Measurements from ENCODE around the gene ACTL6B.
"Not testable (repeated sequence)": the region's sequence is repeated elsewhere in the genome, so short reads cannot be mapped to it uniquely, and the experiment has no call there.

The ACTL6B gene

DNA sequence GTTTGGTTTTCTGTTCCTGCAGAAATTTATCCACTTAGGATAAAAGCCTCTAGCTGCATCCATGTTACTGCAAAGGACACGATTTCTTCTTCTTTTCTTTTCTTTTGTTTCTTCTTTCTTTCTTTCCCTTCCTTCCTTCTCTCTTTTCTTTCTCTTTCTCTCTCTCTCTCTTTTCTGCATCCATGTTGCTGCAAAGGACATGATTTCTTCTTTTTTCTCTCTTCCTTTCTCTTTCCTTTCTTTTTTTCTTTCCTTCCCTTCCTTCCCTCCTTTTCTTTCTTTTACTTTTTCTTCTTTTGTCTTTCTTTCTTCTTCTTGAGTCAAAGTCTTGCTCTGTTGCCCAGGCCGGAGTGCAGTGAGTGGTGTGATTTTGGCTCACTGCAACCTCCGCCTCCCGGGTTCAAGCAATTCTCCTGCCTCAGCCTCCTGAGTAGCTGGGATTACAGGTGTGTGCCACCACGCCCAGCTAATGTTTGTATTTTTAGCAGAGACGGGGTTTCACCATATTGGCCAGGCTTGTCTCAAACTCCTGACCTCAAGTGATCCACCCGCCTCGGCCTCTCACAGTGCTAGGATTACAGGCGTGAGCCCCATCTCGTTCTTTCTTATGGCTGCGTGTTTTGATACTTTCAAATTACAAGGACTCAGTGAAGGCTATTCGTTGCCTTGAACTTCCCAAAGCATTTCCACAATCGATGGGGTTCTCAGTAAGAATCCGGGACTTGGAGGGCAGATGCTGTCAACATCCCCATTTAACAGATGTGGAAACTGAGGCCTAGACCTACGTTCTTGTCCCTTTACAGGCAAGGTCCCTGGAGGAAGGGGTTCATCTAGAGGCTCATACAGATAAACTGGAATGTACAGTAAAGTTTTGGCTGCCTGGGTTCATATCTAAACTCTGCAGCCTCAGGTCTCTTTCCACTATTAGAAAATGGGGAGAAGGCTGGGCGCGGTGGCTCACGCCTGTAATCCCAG is 15.4 kb upstream of the ACTL6B start:
- DNase-seq: no peak

DNA sequence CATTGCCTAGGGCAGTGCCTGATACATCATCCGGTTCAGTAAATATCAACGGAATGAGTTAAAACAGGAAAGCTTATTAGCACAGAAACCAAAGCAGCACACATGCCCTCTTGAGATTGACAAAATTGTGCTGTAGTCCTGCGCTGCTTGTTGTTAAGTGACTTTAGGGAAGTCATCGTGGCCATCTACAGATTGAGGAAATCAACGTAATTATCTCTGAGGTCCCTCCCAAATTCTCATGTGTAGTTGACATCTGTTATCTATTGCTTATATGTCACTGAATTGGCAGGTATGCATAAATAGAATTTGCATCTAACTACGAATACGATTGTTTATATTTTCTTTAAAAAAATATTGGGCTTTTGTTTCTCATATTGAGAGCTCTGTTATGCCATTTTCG is 13.8 kb upstream of the ACTL6B start:
- DNase-seq: no peak

DNA sequence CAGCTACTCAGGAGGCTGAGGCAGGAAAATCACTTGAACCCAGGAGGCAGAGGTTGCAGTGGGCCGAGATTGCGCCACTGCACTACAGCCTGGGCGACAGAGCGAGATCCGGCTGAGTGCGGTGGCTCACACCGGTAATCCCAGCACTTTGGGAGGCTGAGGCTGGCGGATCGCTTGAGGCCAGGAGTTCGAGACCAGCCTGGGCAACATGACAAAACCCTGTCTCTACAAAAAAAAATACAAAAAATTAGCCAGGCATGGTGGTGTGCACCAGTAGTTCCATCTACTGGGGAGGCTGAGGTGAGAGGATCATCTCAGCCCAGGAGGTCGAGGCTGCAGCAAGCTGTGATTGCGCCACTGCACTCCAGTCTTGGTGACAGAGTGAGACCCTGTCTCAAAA is 12.9 kb upstream of the ACTL6B start:
- not testable (repeated sequence) for DNase-seq

DNA sequence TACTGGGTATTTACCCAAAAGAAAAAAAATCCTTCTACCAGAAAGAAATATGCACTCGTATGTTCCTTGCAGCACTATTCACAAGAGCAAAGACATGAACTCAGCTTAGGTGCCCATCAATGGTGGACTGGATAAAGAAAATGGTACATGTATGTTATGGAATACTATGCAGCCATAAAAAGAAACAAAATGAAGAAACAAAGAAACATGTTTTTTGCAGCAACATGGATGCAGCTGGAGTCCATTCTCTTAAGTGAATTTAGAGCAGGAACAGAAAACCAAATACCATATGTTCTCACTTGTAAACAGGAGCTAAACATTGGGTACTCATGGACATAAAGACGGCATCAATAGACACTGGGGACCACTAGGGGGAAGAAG is 11.8 kb upstream of the ACTL6B start:
- DNase-seq: no peak

DNA sequence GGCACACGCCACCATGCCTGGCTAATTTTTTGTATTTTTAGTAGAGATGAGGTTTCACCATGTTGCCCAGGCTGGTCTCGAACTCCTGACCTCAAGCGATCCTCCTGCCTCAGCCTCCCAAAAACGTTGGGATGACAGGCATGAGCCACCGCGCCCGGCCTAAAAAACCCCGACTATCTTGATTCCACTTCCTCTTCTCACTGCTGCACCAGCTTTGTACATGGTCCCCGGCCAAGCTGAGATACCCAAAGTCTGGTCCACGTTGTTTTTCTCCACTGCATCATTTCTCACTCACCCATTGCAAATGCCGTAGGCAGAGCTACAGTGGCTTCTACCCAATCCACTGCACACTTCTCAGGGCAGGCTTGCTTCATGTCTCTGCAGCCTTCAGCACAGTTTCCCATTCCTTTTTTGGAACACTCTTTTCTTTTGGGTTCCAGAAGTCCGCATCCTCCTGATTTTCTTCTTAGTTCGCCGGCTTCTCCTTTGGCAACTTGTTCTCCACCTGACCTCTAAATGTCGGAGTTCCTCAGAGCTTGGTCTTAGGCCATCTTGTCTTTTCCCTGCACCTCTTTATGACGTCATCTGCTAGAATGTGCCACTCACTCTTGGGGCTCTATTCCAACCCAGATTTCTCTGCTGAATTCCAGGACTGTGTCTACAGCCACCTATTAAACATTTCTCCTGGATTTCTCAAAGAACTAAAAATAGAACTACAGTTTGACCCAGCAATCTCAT is 11.3 kb upstream of the ACTL6B start:
- DNase-seq: no peak

DNA sequence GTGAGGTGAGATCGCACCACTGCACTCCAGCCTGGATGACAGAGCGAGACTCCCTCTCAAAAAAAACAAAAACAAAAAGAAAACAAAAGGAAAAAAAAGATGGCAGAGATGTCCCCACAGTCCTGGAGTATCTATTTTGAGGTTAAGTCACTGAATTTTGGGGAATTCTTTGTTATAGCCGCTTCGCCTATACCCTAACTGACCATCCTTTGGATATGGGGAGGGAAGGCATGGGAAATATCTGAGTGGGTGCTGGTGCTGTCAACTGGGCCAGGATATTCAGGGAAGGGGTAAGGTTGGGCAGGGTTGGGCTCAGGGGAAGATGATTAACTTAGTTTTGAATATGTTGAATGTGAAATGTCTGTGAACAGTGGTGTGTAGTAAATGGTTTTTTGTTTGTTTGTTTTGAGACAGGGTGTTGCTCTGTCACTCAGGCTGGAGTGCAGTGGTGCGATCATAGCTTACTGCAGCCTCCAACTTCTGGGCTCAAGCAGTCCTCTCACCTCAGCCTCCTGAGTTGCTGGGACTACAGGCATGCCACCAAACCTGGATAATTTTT is 9.0 kb upstream of the ACTL6B start:
- no peak for DNase-seq

DNA sequence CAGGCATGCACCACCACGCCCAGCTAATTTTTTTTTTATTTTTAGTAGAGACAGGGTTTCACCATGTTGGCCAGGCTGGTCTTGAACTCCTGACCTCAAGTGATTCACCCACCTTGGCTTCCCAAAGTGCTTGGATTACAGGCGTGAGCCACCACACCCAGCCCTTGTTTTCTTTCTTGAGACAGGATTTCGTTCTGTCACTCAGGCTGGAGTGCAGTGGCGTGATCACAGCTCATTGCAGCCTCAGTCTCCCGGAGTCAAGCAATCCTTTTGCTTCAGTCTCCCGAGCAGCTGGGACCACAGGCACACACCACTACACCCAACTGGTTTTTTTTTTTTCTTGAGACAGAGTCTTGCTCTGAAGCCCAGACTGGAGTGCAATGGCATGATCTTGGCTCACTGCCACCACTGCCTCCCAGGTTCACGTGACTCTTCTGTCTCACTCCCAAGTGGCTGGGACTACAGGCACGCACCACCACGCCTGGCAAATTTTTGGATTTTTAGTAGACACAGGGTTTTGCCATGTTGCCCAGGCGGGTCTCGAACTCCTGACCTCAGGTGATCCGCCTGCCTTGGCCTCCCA is 6.0 kb upstream of the ACTL6B start:
- not testable (repeated sequence) for DNase-seq

DNA sequence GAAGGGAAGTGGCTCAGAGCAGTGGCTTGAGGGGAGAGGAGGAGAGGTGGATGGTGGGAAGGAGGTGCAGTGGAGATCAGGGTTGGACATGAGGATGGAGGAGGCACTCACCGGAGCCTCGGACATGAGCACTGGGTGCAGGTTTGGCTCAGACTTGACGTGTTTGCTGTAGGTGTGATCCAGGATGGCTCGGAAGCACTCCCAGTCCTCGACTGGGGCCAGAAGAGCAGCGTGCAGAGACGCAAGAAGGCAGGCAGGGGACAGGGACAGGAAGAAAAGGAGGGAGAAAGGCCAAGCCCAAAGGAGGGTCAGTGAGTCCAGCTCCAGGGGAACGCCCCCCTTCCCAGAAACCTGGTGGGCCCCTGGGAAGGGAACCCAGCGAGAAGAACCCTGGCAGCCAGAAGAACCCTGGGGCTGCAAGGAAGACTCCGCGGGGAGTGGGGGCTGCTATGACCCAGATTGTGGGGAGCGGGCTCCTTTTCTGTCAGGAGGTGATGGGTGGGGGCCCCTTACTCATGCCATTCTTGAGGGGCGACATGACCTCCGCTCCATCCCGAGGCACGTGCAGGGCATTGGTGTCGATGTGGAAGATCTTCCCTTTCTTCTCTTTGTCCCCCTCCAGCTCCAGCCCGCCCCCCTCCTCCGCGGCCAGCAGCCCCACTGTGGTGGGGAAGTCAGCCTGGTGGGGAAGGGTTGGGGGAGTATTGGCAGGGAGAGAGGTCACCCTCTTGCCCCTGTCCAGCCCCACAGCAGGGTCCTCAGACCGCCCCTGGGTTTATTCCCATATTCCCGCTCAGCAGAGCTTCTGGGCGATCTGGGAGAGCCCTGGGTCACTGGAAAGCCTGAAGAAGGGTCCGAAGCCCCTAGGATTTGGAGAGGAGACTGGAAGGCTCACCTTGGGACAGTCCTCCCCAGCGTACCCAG is 1.1 kb downstream of the ACTL6B start:
- no peak for DNase-seq

DNA sequence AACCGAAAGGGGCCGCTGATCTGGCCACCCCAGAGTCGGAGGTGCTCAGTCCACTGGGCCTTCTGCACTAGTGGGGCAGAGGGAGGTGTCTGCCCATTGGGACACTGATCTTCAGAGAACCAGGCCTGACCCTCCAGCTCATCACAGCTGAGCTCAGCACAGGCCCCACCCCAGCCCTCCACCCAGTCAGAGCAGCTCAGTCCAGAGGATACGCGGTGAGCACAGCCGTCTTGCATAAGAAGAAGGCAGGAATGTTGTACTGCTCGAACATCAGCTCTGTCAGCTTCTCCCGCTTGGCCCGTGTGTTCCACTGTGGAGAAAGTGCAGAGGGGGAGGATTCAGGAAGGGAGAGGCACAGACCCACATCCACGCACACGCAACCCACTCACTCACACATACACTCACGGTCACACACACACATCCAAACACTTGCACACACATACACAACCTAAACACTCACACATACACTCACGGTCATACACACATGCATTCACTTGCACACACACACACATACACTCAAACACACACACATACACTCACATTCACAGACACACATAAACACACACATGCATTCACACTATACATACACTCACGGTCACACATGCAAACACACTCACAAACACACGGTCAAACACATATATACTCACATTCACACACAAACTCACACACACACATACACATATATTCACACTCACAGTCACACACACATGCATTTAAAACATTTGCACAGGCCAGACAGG is 6.3 kb downstream of the ACTL6B start:
- no peak for DNase-seq

DNA sequence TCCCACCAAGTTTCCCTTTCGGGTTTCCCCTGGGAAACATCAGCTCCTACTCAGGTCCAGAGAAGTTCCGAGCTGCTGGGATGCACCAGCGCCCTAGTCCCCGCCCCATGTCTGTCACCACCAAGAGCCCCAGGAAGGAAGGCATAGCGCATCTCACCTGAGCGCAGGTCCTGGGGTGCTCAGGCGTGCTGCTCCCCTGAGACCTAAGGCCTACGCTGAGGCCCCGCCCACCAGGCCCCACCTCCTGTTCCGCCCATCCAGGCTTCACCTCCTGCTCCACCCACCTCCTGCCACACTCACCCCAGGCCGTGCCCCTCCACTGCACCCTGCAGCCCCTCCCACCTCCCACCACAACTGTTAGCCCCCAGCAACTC is 13.7 kb downstream of the ACTL6B start:
- DNase-seq: no peak

DNA sequence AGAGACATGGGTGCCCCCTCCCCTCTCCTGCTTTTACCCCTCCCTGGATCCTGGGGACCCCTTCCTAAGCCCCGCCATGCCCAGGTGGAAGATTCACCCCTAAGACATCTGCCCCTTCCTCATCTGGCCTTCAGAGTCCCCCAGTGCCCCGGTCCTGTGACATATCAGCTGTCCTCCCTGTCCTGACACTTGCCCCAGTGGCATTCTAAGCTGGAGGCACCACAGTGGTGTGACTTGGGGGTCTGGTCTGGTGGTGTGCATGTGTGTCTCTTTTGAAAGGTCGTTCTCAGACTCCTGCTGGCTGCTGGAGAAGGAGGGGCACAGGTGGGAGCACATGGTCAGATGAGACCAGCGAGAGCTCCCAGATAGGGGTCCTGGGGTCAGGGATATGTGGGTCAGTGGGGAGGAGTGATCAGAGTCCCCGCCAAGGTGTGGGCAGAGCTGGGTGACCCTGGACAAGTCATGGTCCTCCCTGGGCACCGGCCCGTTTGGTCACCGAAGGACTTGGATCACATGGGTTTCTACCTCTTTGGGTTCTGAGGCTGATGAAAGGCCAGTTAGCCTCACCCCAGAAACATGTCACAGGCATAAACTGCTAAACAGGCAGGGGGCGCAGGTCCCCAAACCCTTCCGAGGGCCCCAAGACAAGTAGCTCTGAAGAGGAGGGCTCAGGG is 14.3 kb downstream of the ACTL6B start:
- no peak for DNase-seq

DNA sequence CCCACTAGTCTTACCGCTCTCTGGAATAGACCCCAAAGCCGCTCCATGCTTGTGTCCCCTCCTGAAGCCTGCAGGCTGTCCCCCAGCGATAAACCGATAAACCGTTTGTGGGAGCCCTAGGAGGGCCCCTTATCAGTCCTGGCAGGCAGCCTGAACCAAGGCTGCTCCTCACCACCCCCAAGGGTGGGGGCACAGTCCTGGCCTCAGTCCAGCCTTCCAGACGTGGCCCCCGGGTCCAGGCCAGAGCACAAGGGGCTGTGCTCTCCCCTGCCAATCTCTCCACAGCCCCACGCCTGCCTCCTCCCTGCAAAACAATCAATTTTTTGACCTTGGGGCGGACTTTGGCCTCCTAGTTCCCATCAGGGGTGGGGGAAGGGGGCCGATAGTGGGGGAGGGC is 14.8 kb downstream of the ACTL6B start, which contains the start of gene TFR2:
Gene TFR2, minus strand, starts transcription at position 90 of the 397 bp plus-strand sequence. Its CDS starts 43 bp downstream, at position 47.
- no peak for DNase-seq

DNA sequence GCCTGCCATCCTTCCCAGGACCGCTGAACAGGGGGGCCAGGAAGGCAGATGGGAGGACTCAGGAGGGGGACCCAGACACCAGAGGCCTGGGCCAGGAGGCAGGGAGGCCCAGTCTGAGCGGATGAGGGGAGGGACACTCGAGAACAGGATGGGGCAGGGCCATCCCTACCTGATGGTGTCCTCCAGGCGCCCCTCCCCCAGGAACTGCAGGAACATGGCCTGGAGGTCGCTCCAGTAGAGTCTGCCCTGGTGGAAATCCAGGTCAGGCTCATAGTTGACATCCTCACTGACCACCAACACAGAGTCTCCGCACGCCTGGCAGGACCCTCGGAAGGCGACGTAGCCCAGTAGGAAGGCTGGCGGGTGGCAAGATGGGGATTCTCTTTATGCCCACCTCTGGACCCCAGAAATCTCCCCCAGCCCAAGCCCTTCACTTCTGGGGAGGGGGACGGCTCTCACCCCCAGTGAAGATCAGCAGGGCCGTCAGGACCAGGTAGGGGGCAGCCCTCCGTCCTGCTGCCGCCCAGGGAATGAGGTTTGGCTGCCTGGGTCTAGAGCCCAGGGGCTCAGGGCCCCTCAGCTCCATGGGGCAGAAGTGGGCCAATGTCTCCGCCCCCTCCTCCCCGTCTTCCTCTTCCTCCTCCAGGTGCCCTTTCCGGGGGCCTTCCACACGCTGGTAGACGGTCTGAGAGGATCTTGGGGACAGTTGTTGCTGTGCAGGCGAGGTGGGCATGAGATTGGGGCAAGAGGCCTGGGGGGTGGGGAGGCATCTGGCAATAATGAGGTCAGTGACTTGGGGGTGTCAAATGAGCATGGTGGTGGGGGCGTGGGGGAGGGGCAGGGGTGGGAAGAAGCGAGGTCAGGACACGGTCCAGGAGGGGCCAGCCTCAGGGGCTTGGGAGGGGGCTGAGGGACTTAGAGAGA is 15.5 kb downstream of the ACTL6B start:
- DNase-seq: no peak

DNA sequence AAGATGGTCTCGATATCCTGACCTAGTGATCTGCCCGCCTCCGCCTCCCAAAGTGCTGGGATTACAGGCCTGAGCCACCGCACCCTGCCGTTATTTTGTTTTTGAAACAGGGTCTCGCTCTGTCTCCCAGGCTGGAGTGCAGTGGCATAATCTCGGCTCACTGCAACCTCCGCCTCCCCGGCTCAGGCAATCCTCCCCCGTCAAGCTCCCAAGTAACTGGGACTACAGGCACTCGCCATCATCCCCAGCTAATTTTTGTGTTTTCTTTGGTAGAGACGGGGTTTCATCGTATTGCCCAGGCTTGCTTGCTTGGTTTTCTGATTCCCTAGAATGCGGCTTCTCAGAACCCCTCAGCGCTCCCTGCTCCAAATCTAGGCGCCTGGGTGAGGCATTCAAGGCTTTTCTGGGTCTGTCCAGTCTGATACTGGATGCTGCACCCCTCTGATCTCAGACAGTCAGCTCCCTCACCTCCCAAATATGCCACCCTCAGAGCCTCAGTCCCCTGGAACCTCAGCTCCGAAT is 16.2 kb downstream of the ACTL6B start:
- no peak for DNase-seq

DNA sequence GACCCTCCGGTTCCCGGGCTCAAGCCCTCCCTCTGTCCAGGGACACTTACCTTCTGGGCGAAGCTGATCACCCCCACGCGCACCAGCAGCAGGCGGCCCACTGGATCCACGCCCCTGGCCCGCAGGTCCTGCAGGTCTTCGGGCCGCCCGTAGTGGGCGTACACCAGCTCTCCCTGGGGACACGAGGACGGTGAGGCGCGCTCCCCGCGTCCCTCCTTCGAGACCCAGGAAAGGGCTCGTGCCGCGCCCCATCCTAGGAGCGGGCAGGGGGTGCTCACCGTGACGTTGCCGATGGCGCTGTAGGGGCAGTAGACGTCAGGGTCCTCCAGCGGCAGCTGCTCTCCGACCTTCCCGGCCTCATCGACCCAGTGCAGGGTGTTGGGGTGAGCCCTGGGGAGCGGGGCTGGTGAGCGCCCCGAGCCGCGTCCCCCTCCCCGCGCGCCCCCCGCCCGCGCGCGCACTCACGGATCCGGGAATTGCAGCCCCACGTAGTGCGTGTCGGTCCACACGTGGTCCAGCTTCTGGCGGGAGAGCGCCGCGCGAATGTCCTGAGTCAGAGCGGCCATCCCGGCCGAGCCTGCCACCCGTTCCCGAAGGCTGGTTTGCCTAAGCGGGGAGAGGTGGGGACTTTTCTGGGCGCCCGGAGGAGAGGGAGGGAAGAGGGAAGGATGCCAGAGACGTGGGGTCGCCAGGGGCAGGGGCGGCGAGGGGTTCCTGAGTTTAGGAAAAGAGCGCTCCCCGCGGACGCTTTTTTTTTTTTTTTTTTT is 23.1 kb downstream of the ACTL6B start:
- no peak for DNase-seq

DNA sequence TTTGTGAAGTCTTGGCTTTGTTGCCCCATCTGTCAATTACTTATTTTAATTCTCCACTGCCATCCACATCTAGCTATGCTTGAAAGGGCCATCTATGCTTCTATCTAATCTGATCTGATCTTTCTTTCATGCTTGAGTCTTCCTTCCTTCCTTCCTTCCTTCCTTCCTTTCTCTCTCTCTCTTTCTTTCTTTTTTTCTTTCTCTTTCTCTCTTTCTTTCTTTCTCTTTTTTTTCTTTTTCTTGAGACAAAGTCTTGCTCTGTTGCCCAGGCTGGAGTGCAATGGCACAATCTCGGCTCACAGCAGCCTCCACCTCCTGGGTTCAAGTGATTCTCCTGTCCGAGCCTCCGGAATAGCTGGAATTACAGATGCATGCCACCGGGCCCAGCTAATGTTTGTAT is 26.2 kb downstream of the ACTL6B start:
- no peak for DNase-seq

DNA sequence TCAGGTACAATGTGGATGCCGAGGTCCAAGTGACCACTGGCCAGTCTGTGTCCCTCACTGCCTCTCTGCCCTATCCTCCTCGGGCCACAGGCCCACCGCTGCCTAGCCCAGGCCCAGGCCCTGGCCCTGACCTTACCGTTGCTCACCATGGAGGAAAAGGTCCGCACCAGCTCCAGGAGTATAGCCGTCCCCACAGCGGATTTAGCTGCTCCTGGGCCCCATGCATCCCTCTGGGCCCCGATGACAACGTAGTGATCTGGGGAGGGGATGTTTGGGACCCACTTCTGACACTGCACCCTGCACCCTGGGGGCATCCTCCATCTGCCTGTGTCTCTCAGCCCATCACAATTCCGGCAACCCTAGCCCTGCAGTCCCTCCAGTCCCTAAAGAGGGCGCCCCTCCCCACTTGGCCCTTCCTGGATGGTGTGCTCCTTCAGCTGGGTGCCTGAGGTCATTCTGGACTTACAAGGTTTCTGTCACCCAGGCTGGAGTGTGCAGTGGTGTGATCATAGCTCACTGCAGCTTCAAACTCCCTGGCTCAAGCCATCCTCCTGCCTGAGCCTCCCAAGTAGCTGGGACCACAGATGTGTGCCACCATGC is 27.0 kb downstream of the ACTL6B start:
- no peak for DNase-seq

DNA sequence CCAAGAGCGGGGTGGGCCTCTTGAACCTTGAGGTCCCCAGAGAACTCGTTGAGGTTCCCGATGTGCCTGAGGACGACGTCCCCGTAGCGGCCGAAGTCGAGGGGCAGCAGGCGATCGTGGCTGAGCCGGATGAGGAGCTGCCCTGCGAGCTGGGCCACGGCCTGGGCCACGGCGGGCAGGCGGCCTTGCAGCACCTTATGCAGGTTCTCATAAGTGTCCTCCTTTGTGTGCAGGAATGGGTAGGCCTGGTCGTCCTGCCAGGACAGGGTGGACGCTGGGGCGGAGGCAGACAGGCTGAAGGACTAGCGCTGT is 29.1 kb downstream of the ACTL6B start:
- DNase-seq: no peak
